ENCODE measurements around the gene ALX4. TPM values are rescaled to one million over a fixed set of nuclear protein-coding genes. Genes with fewer than 3 reads are reported as not detected.

Gene ALX4
- total RNA-seq, 1 donor from 2014 or later: 3.7 TPM

Other genes starting within 250 kb of the ALX4 start
- 30.5 TPM for gene ACCS, start 243.9 kb downstream of the ALX4 start, total RNA-seq
- 76.6 TPM for gene EXT2, start 214.5 kb downstream of the ALX4 start, total RNA-seq

Measured in skin of body (tissue), 1 donor.